PC-9 (cell line): ENCODE results near the gene FOXP1. TPM values are rescaled to one million over a fixed set of nuclear protein-coding genes. Genes with fewer than 3 reads are reported as not detected.

Experiments used
- BruUV-seq: library from RNA; stranded (reverse); fragments of 400-500 nt; replicated peaks from 2 replicates; lab custom pipeline; 2021; lab: Mats Ljungman, UMichigan
- CTCF ChIA-PET: fragments of 300-600 bp; sonication (Branson Sonifier 250); formaldehyde crosslinking; loops from one replicate; lab custom pipeline; 2022; ENCODE audit warnings: antibody characterized with exemption; lab: Charles Lee
- POLR2A ChIA-PET: fragments of 300-600 bp; sonication (Branson Sonifier 250); formaldehyde crosslinking; loops from one replicate; lab custom pipeline; 2022; ENCODE audit warnings: antibody characterized with exemption; ENCODE audit not compliant: unreplicated experiment; lab: Charles Lee
- DNase-seq, 2 experiments: peaks; one replicate each; pipeline versions ENCODE4 v3.0.0 to v3.0.0-alpha.2; 2015 to 2022; ENCODE audit warnings: mixed read lengths in 1 of 2
- H2AFZ ChIP-seq: fragments of 200-600 bp; sonication (generic); 2 replicates; pipeline ENCODE4 v1.8.1; 2017; ENCODE audit warnings: antibody characterized with exemption
- H3F3A ChIP-seq: fragments of 200-600 bp; sonication (generic); 2 replicates; pipeline ENCODE4 v1.8.1; 2017; ENCODE audit warnings: antibody characterized with exemption, mild to moderate bottlenecking, low read depth; ENCODE audit not compliant: insufficient read depth
- H3K27ac ChIP-seq: fragments of 200-600 bp; sonication (generic); 2 replicates; pipeline ENCODE4 v1.6.1; 2016; ENCODE audit warnings: mixed run types
- H3K27me3 ChIP-seq: fragments of 200-600 bp; sonication (generic); 2 replicates; pipeline ENCODE4 v1.6.1; 2016; ENCODE audit warnings: low read depth, mixed run types; ENCODE audit not compliant: insufficient read depth
- H3K36me3 ChIP-seq: fragments of 200-600 bp; sonication (generic); 2 replicates; pipeline ENCODE4 v1.6.1; 2016; ENCODE audit warnings: low read depth, mixed run types
- H3K4me1 ChIP-seq: fragments of 200-600 bp; sonication (generic); replicated peaks from 2 replicates; pipeline ENCODE4 v1.6.1; 2016; ENCODE audit warnings: mixed run types; ENCODE audit not compliant: insufficient read depth
- H3K4me2 ChIP-seq: fragments of 200-600 bp; sonication (generic); 2 replicates; pipeline ENCODE4 v1.6.1; 2017; ENCODE audit warnings: mixed run types
- H3K4me3 ChIP-seq: fragments of 200-600 bp; sonication (generic); 2 replicates; pipeline ENCODE4 v1.6.1; 2016; ENCODE audit warnings: mixed run types
- H3K79me2 ChIP-seq: fragments of 200-600 bp; sonication (generic); 2 replicates; pipeline ENCODE4 v1.6.1; 2017; ENCODE audit warnings: low read depth, mixed run types
- H3K9me2 ChIP-seq: fragments of 200-600 bp; sonication (generic); 2 replicates; pipeline ENCODE4 v1.8.1; 2017; ENCODE audit warnings: mild to moderate bottlenecking; ENCODE audit not compliant: insufficient read depth
- H3K9me3 ChIP-seq: fragments of 200-600 bp; sonication (generic); 2 replicates; pipeline ENCODE4 v1.8.1; 2016; ENCODE audit warnings: low read depth; ENCODE audit not compliant: insufficient read depth
- H4K20me1 ChIP-seq: fragments of 200-600 bp; sonication (generic); 2 replicates; pipeline ENCODE4 v1.8.1; 2017; ENCODE audit not compliant: insufficient read depth
- CTCF ChIP-seq: fragments of 200-600 bp; sonication (generic); conservative IDR thresholded peaks from 2 replicates; pipeline ENCODE4 v1.6.1; 2017; ENCODE audit warnings: mixed run types, antibody characterized with exemption, mild to moderate bottlenecking, moderate library complexity
- EZH2 ChIP-seq: fragments of 200-600 bp; sonication (generic); IDR thresholded peaks from 2 replicates; pipeline ENCODE4 v1.8.0; 2017; ENCODE audit warnings: antibody characterized with exemption, low read depth
- intact Hi-C: fragments of 100-400 bp; cut with micrococcal nuclease; formaldehyde crosslinking; loops from one replicate; pipeline ENCODE4 v1.10.0; 2022; ENCODE audit not compliant: unreplicated experiment
- total RNA-seq: library from RNA; stranded (reverse); gene quantifications from 2 replicates; pipeline ENCODE4 v1.2.3, GENCODE V29; 2021

The FOXP1 gene
- total RNA-seq, 1 experiment from 2014 or later = 33.3 TPM

GRCh38 chr3:70990185-70990584 is 593.3 kb downstream of the FOXP1 start:
- Histone ChIP-seq H3K79me2 (no peaks in the 10 kb centered on the region), H3K27ac (no peak overlapping the region), H3K9me3 (no peaks in the 10 kb centered on the region), H3K4me3 (no peak overlapping the region), H3K36me3 (no peaks in the 10 kb centered on the region), H3K27me3 (no peaks in the 10 kb centered on the region), H4K20me1 (no peaks in the 10 kb centered on the region), H3K4me1 (no peaks in the 10 kb centered on the region), H3K9me2 (no peaks in the 10 kb centered on the region), H3F3A (no peaks in the 10 kb centered on the region), H3K4me2 (no peak overlapping the region), H2AFZ (no peak overlapping the region)
- no TSS peak for BruUV-seq
- CTCF ChIA-PET = no interaction called here
- TF ChIP-seq CTCF (no peak), EZH2 (no peak)
- intact Hi-C loops = no loop called here
- no peak for DNase-seq
- POLR2A ChIA-PET = no interaction called here

- no TSS peak for BruUV-seq
- no peaks in the 10 kb centered on the region for H3K36me3 ChIP-seq
- no peaks in the 10 kb centered on the region for H3K9me3 ChIP-seq
- DNase-seq = no peak
- ChIA-PET CTCF (no interaction called here), POLR2A (interaction anchor here (0.5 kb wide), 1 partner anchor 1226 kb away, joined by 3 read pairs; no protein-coding TSS in a partner anchor)
- no peaks in the 10 kb centered on the region for H3K27me3 ChIP-seq
- no peak overlapping the region for H2AFZ ChIP-seq
- H3K4me1 ChIP-seq = no peaks in the 10 kb centered on the region
- H3F3A ChIP-seq = no peaks in the 10 kb centered on the region
- TF ChIP-seq CTCF (no peak), EZH2 (no peak)
- intact Hi-C loops = no loop called here
- no peak overlapping the region for H3K27ac ChIP-seq
- H3K9me2 ChIP-seq = no peaks in the 10 kb centered on the region
- H4K20me1 ChIP-seq = no peaks in the 10 kb centered on the region
- no peak overlapping the region for H3K4me3 ChIP-seq
- no peak overlapping the region for H3K4me2 ChIP-seq
- H3K79me2 ChIP-seq = no peaks in the 10 kb centered on the region
Measured at GRCh38 chr3:70989174-70989573, 594.4 kb downstream of the FOXP1 start.

- H3K36me3 ChIP-seq = no peaks in the 10 kb centered on the region
Measured at GRCh38 chr3:70988111-70988510, 595.4 kb downstream of the FOXP1 start.

More at GRCh38 chr3:70988111-70988510, 595.4 kb downstream of the FOXP1 start:
- Histone ChIP-seq H3K4me2 (no peak overlapping the region), H3K4me3 (no peak overlapping the region), H3K4me1 (peaks cover 8% of the 10 kb centered on the region), H3K27me3 (no peaks in the 10 kb centered on the region), H2AFZ (no peak overlapping the region), H3K27ac (no peak overlapping the region), H3K79me2 (no peaks in the 10 kb centered on the region), H3K9me2 (no peaks in the 10 kb centered on the region), H4K20me1 (no peaks in the 10 kb centered on the region), H3F3A (peaks cover 4% of the 10 kb centered on the region; the same call in 1 of the 2 replicates), H3K9me3 (no peaks in the 10 kb centered on the region)
- DNase-seq = no peak
- ChIA-PET CTCF (no interaction called here), POLR2A (no interaction called here)
- BruUV-seq = no TSS peak
- TF ChIP-seq EZH2 = no peak
- TF ChIP-seq CTCF = no peak
- intact Hi-C loops = no loop called here
